H1 (cell line): ENCODE measurements around the gene DDX18. TPM values are rescaled to one million over a fixed set of nuclear protein-coding genes. Genes with fewer than 3 reads are reported as not detected.

ENCODE experiments used
- EP300 ChIP-seq, 2 experiments: IDR thresholded peaks; 1 replicate in 1 of 2; 2 replicates in 1 of 2; pipeline ENCODE4 v1.6.1; 2011 to 2012; ENCODE audit warnings: low read depth in 2 of 2, low read length in 2 of 2, mild to moderate bottlenecking in 2 of 2, borderline replicate concordance in 1 of 2, inconsistent platforms in 1 of 2, moderate library complexity in 1 of 2
- GABPA ChIP-seq: IDR thresholded peaks from 2 replicates; pipeline ENCODE4 v1.6.1; 2011; ENCODE audit warnings: mild to moderate bottlenecking, low read length, moderate library complexity, borderline replicate concordance; ENCODE audit not compliant: insufficient read depth
- NANOG ChIP-seq: IDR thresholded peaks from 2 replicates; pipeline ENCODE4 v1.6.1; 2011; ENCODE audit warnings: low read length, low read depth, mild to moderate bottlenecking, inconsistent platforms; ENCODE audit not compliant: insufficient read depth, poor library complexity, severe bottlenecking
- RBBP5 ChIP-seq: IDR thresholded peaks from 2 replicates; pipeline ENCODE4 v1.7.1; 2012; ENCODE audit warnings: low read depth, mild to moderate bottlenecking, inconsistent platforms, low read length, moderate library complexity, borderline replicate concordance
- TAF7 ChIP-seq: optimal IDR thresholded peaks from 2 replicates; pipeline ENCODE3; 2011; ENCODE audit warnings: low read depth, mild to moderate bottlenecking, inconsistent platforms, low read length, moderate library complexity, borderline replicate concordance
- polyA plus RNA-seq, 7 experiments: library from polyadenylated mRNA; depleted of rRNA in 3 of 7; stranded (reverse) in 5 of 7; unstranded in 2 of 7; fragments of >200 nt in 5 of 7; fragments of 200-250 nt in 2 of 7; gene quantifications; 1 replicate in 5 of 7; 2 replicates in 1 of 7; 4 replicates in 1 of 7; pipeline versions ENCODE4 v1.2.1 to v1.2.3, GENCODE V29; 2011 to 2013; ENCODE audit warnings: missing spikeins in 2 of 7, mixed read lengths in 2 of 7
- total RNA-seq: library from RNA; stranded (reverse); fragmentation: NEBNext Ultra II Directional; extraction: Animal tissue kit (Norgen Biotek cat#: 25700); gene quantifications from 2 replicates; pipeline ENCODE4 v1.2.1, GENCODE V29; 2021

The DDX18 gene
- total and polyA plus RNA-seq, 2 of the 8 experiments (the other 6 are each of a cell fraction or from before 2014, with no cell fraction given) = 31.3 to 119 TPM

GRCh38 chr2:117801826-117802225 is 12.7 kb upstream of the DDX18 start (continued):
- TF ChIP-seq EP300 (IDR thresholded peaks at IDR 0.05; ENCODE audit: borderline replicate concordance in 1 of 2, low read depth in 2 of 2, low read length in 2 of 2) (no peak), RBBP5 (no peak), GABPA (no peak), NANOG (no peak), TAF7 (no peak)
